CD4-positive, alpha-beta T cell (primary cell): ENCODE results near the gene CX3CL1. TPM values are rescaled to one million over a fixed set of nuclear protein-coding genes. Genes with fewer than 3 reads are reported as not detected.
A peak's percentile ranks its signal among the peaks of the same experiment; 100 is the strongest.

Experiments
- ATAC-seq: fragments of 200-7000 bp; cut with Tn5 transposase; one replicate; pipeline ENCODE4 v1.10.0; 2022; ENCODE audit warnings: mild to moderate bottlenecking; ENCODE audit not compliant: poor library complexity
- CTCF ChIA-PET: fragments of 350-600 bp; sonication (Branson Sonifier 250); formaldehyde crosslinking; loops from one replicate; lab custom pipeline; 2021; ENCODE audit warnings: antibody characterized with exemption, inconsistent platforms; lab: Charles Lee
- POLR2A ChIA-PET: fragments of 350-600 bp; sonication (Branson Sonifier 250); formaldehyde crosslinking; loops from one replicate; lab custom pipeline; 2021; ENCODE audit warnings: antibody characterized with exemption, inconsistent platforms; lab: Charles Lee
- DNase-seq, 14 experiments: peaks; one replicate each; pipeline ENCODE4 v3.0.0-alpha.2; 2013 to 2020; ENCODE audit warnings: mixed read lengths in 2 of 14
- H3K27ac ChIP-seq, 2 donors: one replicate each; pipeline versions ENCODE4 v1.5.1 to v1.7.0; 2013; ENCODE audit warnings: low read length in 2 of 2, low read depth in 1 of 2, mild to moderate bottlenecking in 1 of 2
- H3K27me3 ChIP-seq, 2 experiments: 1 replicate in 1 of 2; 2 replicates in 1 of 2; pipeline versions ENCODE4 v1.6.1 to v1.7.0; 2013; ENCODE audit warnings: low read length in 2 of 2, control low read depth in 1 of 2, mild to moderate bottlenecking in 1 of 2, moderate library complexity in 1 of 2; ENCODE audit not compliant: insufficient read depth in 2 of 2, control insufficient read depth in 1 of 2
- H3K36me3 ChIP-seq: one replicate; pipeline ENCODE4 v1.6.1; 2013; ENCODE audit warnings: low read length, control low read depth; ENCODE audit not compliant: insufficient read depth
- H3K4me1 ChIP-seq: one replicate; pipeline ENCODE4 v1.6.1; 2013; ENCODE audit warnings: low read length, control low read depth; ENCODE audit not compliant: insufficient read depth
- H3K4me3 ChIP-seq: one replicate; pipeline ENCODE4 v1.5.1; 2013; ENCODE audit warnings: mild to moderate bottlenecking, low read length, moderate library complexity
- H3K9me3 ChIP-seq, 2 experiments: 1 replicate in 1 of 2; 2 replicates in 1 of 2; pipeline versions ENCODE4 v1.6.1 to v1.7.0; 2013; ENCODE audit warnings: low read length in 2 of 2, mild to moderate bottlenecking in 2 of 2, control low read depth in 1 of 2, moderate library complexity in 1 of 2; ENCODE audit not compliant: control insufficient read depth in 1 of 2, insufficient read depth in 1 of 2
- H3K27ac Mint-ChIP-seq: one replicate; pipeline ENCODE4 v1.8.0; 2020; ENCODE audit warnings: mixed read lengths
- H3K27me3 Mint-ChIP-seq: one replicate; pipeline ENCODE4 v1.8.0; 2021; ENCODE audit warnings: mixed read lengths
- H3K36me3 Mint-ChIP-seq: one replicate; pipeline ENCODE4 v1.8.0; 2021; ENCODE audit warnings: low read depth, mixed read lengths
- H3K4me1 Mint-ChIP-seq: one replicate; pipeline ENCODE4 v1.8.0; 2021; ENCODE audit warnings: low read depth, mixed read lengths
- H3K4me3 Mint-ChIP-seq: one replicate; pipeline ENCODE4 v1.8.0; 2020; ENCODE audit warnings: mild to moderate bottlenecking, mixed read lengths
- H3K9me3 Mint-ChIP-seq: one replicate; pipeline ENCODE4 v1.8.0; 2020; ENCODE audit warnings: mixed read lengths
- intact Hi-C, 2 experiments: fragments of 100-400 bp; cut with DNase I in 1 of 2; cut with micrococcal nuclease in 1 of 2; formaldehyde crosslinking; loops; one replicate each; pipeline versions ENCODE4 v1.15.1 to v1.9.0; 2023 to 2025; cut with DNase I, micrococcal nuclease
- total RNA-seq, 174 experiments: library from RNA in 2 of 174; stranded (reverse) in 2 of 174; gene quantifications; one replicate each; pipeline ENCODE4 v1.2.3 and lab custom pipeline; 2021 to 2026
- TF ChIP-seq, protein P1 (sequence below): fragments of 200-600 bp; IDR thresholded peaks from one replicate; pipeline ENCODE4 v1.8.0; 2022; ENCODE audit warnings: antibody characterized with exemption, mild to moderate bottlenecking

The CX3CL1 gene
- total RNA-seq, 2 experiments from 2014 or later = not detected

DNA sequence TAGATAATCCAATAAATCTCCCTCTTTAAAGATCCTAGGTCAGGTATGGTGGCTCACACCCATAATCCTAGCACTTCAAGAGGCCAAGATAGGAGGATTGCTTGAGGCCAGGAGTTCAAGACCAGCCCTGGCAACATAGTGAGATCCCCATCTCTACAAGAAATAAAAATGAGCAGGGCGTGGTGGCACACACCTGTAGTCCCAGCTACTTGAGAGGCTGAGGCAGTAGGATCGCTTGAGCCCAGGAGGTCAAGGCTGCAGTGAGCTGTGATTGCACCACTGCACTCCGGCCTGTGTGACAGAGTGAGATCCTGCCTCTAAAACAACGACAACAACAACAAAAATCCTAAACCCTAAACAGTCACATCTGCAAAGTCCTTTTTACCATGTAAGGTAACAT lies 15.7 kb upstream of the CX3CL1 start:
- intact Hi-C loops = no loop called here
- Mint-ChIP-seq H3K9me3 (no peaks in the 10 kb centered on the region), H3K27me3 (no peaks in the 10 kb centered on the region), H3K27ac (no peak overlapping the region), H3K36me3 (no peaks in the 10 kb centered on the region), H3K4me1 (no peaks in the 10 kb centered on the region), H3K4me3 (no peak overlapping the region)
- Histone ChIP-seq H3K36me3 (no peaks in the 10 kb centered on the region), H3K4me3 (no peak overlapping the region), H3K27me3 (no peaks in the 10 kb centered on the region), H3K27ac (no peak overlapping the region), H3K9me3 (no peaks in the 10 kb centered on the region), H3K4me1 (no peaks in the 10 kb centered on the region)
- TF ChIP-seq, protein P1, sequence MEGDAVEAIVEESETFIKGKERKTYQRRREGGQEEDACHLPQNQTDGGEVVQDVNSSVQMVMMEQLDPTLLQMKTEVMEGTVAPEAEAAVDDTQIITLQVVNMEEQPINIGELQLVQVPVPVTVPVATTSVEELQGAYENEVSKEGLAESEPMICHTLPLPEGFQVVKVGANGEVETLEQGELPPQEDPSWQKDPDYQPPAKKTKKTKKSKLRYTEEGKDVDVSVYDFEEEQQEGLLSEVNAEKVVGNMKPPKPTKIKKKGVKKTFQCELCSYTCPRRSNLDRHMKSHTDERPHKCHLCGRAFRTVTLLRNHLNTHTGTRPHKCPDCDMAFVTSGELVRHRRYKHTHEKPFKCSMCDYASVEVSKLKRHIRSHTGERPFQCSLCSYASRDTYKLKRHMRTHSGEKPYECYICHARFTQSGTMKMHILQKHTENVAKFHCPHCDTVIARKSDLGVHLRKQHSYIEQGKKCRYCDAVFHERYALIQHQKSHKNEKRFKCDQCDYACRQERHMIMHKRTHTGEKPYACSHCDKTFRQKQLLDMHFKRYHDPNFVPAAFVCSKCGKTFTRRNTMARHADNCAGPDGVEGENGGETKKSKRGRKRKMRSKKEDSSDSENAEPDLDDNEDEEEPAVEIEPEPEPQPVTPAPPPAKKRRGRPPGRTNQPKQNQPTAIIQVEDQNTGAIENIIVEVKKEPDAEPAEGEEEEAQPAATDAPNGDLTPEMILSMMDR = no peak
- DNase-seq = no peak
- no peak for ATAC-seq
- POLR2A ChIA-PET = no interaction called here
- CTCF ChIA-PET = no interaction called here

DNA sequence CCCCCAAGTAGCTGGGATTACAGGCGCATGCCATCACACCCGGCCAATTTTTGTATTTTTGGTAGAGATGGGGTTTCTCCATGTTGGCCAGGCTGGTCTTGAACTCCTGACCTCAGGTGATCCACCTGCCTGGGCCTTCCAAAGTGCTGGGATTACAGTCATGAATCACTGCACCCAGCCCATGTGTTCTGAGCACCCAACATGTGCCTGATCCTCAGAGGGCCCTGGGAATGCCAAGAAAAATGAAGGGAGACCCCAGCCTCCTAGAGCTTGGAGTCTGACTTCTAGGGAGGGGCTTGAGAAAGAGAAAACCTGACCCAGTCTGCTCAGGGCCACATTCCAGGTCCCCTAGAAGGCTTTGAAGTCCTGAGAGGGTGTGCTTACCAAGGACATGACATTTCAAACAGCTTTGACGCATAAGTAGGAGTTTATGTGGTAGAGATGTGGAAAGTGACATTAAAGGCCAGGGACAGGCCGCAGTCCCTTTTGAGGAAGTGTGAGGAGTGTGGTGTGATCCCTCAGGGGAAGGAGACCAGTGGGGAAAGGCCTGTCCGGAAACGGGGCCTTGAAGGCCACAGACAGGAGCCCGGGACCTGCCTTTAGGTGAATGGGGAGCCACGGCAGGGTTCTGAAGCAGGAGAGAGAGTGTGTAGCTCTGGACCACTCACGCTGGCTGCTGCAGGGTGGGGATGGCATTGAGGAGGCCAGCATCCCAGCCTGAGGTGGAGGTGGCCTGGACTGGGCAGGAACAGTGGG lies 14.8 kb upstream of the CX3CL1 start:
- Histone ChIP-seq H3K4me3 (no peak overlapping the region), H3K9me3 (no peaks in the 10 kb centered on the region), H3K27ac (no peak overlapping the region), H3K27me3 (no peaks in the 10 kb centered on the region), H3K36me3 (no peaks in the 10 kb centered on the region), H3K4me1 (no peaks in the 10 kb centered on the region)
- ChIA-PET POLR2A (no interaction called here), CTCF (no interaction called here)
- Mint-ChIP-seq H3K4me3 (no peak overlapping the region), H3K27ac (no peak overlapping the region), H3K36me3 (no peaks in the 10 kb centered on the region), H3K9me3 (no peaks in the 10 kb centered on the region), H3K4me1 (no peaks in the 10 kb centered on the region), H3K27me3 (no peaks in the 10 kb centered on the region)
- intact Hi-C loops = no loop called here
- DNase-seq (peak in 2 of 14 experiments; percentile 40 to 42), ATAC-seq (no peak)
- TF ChIP-seq, protein P1 = no peak

DNA sequence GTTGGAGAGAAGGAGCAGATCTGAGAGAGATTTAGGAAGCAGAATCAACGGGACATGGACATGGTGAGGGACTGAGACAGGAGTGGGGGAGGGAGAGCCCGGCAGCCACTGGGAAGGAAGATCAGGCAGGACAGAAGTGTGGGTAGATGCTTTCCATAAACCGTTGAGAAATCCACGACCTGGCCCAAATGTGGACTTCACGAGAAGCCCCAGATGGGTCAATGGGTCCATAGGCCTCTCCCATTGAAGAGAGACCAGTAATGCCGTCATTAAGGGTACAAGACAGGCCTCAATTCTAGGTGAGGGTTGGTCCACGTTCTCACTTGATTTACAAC lies 14.2 kb upstream of the CX3CL1 start:
- H3K27ac Mint-ChIP-seq = no peak overlapping the region
- POLR2A ChIA-PET = no interaction called here

More for the DNA sequence above, 14.2 kb upstream of the CX3CL1 start:
- Histone ChIP-seq H3K4me1 (no peaks in the 10 kb centered on the region), H3K27ac (no peak overlapping the region), H3K9me3 (no peaks in the 10 kb centered on the region), H3K27me3 (no peaks in the 10 kb centered on the region), H3K4me3 (no peak overlapping the region), H3K36me3 (no peaks in the 10 kb centered on the region)
- Mint-ChIP-seq H3K9me3 (no peaks in the 10 kb centered on the region), H3K4me1 (no peaks in the 10 kb centered on the region), H3K36me3 (no peaks in the 10 kb centered on the region), H3K27me3 (no peaks in the 10 kb centered on the region), H3K4me3 (no peak overlapping the region)
- CTCF ChIA-PET = no interaction called here
- DNase-seq = no peak
- ATAC-seq = no peak
- TF ChIP-seq, protein P1 = no peak
- intact Hi-C loops = no loop called here
